Upper lobe of right lung (tissue), 1 donor: ENCODE results near the gene HTRA3. TPM values are rescaled to one million over a fixed set of nuclear protein-coding genes. Genes with fewer than 3 reads are reported as not detected.

Experiments used
- ATAC-seq: fragments of 200-7000 bp; cut with Tn5 transposase; one replicate; pipeline ENCODE4 v1.9.1; 2020; ENCODE audit warnings: mild to moderate bottlenecking, moderate library complexity
- DNase-seq: peaks from one replicate; pipeline ENCODE4 v3.0.0-alpha.2; 2020
- H3K27ac ChIP-seq: fragments of 200-600 bp; one replicate; pipeline ENCODE4 v1.8.0; 2022
- H3K27me3 ChIP-seq: fragments of 200-600 bp; one replicate; pipeline ENCODE4 v1.8.0; 2022; ENCODE audit warnings: mild to moderate bottlenecking
- H3K36me3 ChIP-seq: fragments of 200-600 bp; one replicate; pipeline ENCODE4 v1.8.0; 2022
- H3K4me1 ChIP-seq: fragments of 200-600 bp; one replicate; pipeline ENCODE4 v1.8.0; 2022
- H3K4me3 ChIP-seq: fragments of 200-600 bp; one replicate; pipeline ENCODE4 v1.8.0; 2022; ENCODE audit warnings: mild to moderate bottlenecking
- H3K9me3 ChIP-seq: fragments of 200-600 bp; one replicate; pipeline ENCODE4 v1.8.0; 2022
- intact Hi-C: fragments of 100-400 bp; cut with DNase I; formaldehyde crosslinking; loops from one replicate; pipeline ENCODE4 v1.11.0; 2022
- total RNA-seq: library from RNA; stranded (reverse); fragmentation: NEBNext Ultra II Directional; extraction: Animal tissue kit (Norgen Biotek cat#: 25700); gene quantifications from one replicate; pipeline ENCODE4 v1.2.1, GENCODE V29; 2021
- TF ChIP-seq, protein P1 (sequence below): fragments of 200-600 bp; IDR thresholded peaks from one replicate; pipeline ENCODE4 v1.8.0; 2022; ENCODE audit warnings: antibody characterized with exemption
- donor health status: DM: no; HTN: yes; CAD: no; lungs with severe emphysema.

HTRA3 gene
- total RNA-seq, 1 donor from 2014 or later = 25.0 TPM

DNA sequence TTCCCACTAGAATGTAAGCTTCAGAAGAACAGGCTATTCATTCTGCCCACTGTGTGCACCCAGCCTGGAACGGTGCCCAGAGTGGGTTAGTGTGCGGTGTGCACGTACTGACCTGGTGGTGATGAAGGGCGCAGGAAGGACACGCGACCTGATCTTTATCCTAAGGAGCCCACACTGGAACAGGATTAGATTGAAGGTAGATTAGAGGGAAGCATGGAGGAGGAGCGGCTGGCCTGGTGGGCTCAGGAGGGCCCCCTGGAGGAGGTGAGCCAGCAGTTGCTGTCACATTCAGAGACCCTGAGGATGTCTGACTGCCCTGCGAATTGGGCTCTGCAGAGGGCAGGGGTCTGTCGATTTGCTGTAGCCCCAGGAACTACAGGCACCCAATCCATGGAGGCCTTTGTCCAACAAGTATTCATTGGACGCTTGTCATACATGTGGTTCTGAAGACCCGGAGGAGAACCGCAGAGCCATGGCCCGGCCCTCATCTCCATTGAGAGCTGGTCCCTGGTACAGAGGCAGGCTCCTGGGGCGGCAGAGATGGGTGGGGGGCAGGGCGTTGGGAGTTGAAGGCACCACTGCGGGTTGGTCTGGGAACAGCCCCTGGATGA, 73.2 kb downstream of the HTRA3 start:
- TF ChIP-seq, protein P1, sequence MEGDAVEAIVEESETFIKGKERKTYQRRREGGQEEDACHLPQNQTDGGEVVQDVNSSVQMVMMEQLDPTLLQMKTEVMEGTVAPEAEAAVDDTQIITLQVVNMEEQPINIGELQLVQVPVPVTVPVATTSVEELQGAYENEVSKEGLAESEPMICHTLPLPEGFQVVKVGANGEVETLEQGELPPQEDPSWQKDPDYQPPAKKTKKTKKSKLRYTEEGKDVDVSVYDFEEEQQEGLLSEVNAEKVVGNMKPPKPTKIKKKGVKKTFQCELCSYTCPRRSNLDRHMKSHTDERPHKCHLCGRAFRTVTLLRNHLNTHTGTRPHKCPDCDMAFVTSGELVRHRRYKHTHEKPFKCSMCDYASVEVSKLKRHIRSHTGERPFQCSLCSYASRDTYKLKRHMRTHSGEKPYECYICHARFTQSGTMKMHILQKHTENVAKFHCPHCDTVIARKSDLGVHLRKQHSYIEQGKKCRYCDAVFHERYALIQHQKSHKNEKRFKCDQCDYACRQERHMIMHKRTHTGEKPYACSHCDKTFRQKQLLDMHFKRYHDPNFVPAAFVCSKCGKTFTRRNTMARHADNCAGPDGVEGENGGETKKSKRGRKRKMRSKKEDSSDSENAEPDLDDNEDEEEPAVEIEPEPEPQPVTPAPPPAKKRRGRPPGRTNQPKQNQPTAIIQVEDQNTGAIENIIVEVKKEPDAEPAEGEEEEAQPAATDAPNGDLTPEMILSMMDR = no peak
- no peak overlapping the region for H3K27ac ChIP-seq
- H3K27me3 ChIP-seq = no peaks in the 10 kb centered on the region
- H3K9me3 ChIP-seq = no peaks in the 10 kb centered on the region
- no peak overlapping the region for H3K4me3 ChIP-seq
- intact Hi-C loops = no loop called here
- ATAC-seq (no peak), DNase-seq (no peak)
- H3K36me3 ChIP-seq = no peaks in the 10 kb centered on the region
- no peaks in the 10 kb centered on the region for H3K4me1 ChIP-seq

DNA sequence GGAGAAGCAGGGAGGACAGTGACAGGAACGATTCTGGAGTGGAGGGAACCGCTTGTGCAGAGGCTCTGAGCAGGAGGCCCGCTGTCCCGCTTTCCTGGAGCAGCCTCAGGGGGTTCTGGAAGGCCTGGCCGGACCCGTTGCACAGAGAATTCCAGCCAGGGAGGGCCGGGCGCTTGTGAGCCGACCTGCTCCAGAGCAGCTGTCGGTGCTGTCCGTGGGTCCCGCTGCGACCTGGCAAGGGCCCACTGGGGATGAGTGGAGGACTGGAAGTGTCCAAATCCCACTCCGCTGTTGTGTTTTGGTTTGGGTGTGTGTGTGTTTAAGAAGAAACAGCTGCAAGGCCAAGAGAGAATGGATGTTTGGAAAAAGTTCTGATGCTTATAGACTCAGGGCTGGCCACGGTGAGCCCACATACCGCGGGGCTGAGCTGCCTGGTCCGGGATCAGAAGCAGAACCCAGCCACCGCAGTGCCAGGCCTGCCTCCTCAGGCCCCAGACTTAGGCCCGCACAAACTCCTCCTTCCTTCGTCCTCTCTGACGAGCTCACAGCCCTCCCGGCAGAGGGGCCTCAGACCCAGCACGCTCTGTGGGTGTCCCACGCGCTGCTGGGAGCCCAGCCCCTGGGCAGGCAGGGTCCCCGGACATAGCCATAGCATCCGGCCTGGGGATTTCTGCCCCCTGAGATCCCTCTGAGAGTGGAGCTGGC, 73.9 kb downstream of the HTRA3 start:
- no peak for ATAC-seq
- no peak for DNase-seq

DNA sequence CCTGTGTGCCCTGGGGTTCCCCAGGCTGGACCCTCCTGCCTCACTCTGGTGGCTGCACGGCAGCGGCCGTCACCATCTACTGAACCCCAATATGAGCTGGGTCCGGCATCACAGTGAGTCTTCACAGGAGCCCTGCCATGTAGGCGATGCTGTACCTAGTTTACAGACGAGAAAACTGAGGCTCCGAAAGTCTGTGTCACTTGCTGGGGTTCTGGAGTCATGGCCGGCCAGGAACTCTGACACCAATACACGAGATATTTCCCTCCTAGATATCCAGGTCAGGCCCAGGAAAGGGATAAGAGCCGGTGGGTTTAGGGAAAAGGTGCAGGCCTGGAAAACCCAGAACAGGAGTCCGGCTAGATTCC, 74.4 kb downstream of the HTRA3 start:
- TF ChIP-seq, protein P1 = no peak

More for the DNA sequence above, 73.9 kb downstream of the HTRA3 start:
- H3K27ac ChIP-seq = no peak overlapping the region
- no peaks in the 10 kb centered on the region for H3K36me3 ChIP-seq
- H3K4me1 ChIP-seq = no peaks in the 10 kb centered on the region
- H3K9me3 ChIP-seq = no peaks in the 10 kb centered on the region
- intact Hi-C loops = no loop called here
- no peaks in the 10 kb centered on the region for H3K27me3 ChIP-seq
- TF ChIP-seq, protein P1 = no peak
- H3K4me3 ChIP-seq = no peak overlapping the region

DNA sequence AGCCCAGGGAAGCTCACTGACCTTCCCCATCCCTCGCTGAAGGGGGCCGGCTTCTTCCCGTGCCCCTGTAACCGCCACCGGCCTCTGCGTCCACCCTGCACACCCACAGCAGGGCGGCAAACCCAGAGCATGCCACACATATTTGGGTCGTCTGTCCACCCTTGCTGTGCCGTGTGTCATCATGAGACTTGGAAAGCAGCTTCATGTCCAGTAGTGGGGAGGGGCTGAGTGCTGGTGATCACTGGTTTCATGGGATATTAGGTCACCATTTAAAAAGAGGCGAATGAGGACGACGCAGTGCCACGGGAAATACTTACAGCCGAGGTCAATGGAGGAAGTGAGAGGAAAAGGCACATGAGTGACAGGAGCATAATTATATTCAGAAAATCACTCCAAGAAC, 74.8 kb downstream of the HTRA3 start:
- TF ChIP-seq, protein P1 = no peak
- H3K27me3 ChIP-seq = no peaks in the 10 kb centered on the region
- no peaks in the 10 kb centered on the region for H3K36me3 ChIP-seq
- no peak for DNase-seq
- no peaks in the 10 kb centered on the region for H3K4me1 ChIP-seq
- no peaks in the 10 kb centered on the region for H3K9me3 ChIP-seq
- ATAC-seq = no peak
- intact Hi-C loops = no loop called here
- H3K27ac ChIP-seq = no peak overlapping the region
- no peak overlapping the region for H3K4me3 ChIP-seq

More for the DNA sequence above, 74.4 kb downstream of the HTRA3 start:
- ATAC-seq = no peak
- Histone ChIP-seq H3K4me1 (no peaks in the 10 kb centered on the region), H3K36me3 (no peaks in the 10 kb centered on the region), H3K9me3 (no peaks in the 10 kb centered on the region), H3K27ac (no peak overlapping the region), H3K4me3 (no peak overlapping the region), H3K27me3 (no peaks in the 10 kb centered on the region)
- no peak for DNase-seq
- intact Hi-C loops = no loop called here

DNA sequence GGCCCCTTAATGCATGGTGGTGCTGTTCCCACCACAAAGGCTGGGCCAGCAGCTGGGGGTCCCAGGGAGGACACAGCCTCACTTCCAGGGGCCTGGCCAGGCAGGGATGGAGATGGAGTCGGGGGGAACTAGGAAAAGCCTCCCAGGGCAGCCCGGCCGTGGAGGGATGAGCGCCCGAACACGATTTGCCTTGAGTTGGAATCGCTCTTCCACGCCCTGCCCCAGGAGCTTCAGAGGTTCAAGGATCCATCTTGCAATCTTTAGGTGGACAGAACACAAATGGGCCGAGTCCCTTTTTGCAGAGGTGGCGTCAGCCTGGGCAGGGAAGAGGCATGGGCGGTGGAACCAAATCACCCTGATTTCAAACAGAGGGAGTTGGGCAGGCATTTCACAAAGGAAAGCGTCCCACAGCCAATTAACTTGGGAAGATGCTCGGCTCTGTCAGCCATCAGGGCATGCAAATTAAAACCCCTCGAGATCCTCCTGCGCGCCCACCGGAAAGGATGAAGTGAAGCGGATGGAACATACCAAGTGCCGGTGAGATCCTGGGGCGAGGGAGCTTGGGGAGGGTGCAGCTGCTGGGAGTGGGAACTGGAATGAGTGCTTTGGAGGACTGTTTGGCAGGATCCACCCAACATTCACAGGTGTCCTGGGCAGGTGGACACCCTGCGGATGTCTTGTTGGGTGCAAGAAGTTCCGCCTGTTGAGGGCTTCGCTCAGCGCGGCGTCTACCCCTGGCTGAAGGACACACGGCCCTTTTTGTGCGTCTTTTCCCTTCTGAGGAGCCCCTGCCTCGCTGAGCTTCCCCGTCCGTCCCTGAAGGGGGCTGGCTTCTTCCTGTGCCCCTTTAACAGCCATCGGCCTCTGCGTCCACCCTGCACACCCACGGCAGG, 75.7 kb downstream of the HTRA3 start:
- Histone ChIP-seq H3K4me3 (no peak overlapping the region), H3K27ac (no peak overlapping the region), H3K4me1 (no peaks in the 10 kb centered on the region), H3K36me3 (no peaks in the 10 kb centered on the region), H3K9me3 (no peaks in the 10 kb centered on the region), H3K27me3 (no peaks in the 10 kb centered on the region)
- TF ChIP-seq, protein P1 = no peak
- intact Hi-C loops = no loop called here
- no peak for DNase-seq
- no peak for ATAC-seq
